Cardiac fibroblast (primary cell): ENCODE measurements around the gene TTC21A.
A peak's percentile ranks its signal among the peaks of the same experiment; 100 is the strongest.

ENCODE experiments used
- DNase-seq, 2 donors: peaks; one replicate each; pipeline versions ENCODE4 v3.0.0 to v3.0.0-alpha.2; 2010; ENCODE audit warnings: low read depth in 2 of 2
- H3K4me3 ChIP-seq, 2 donors: replicated peaks in 1 of 2; 1 replicate in 1 of 2; 2 replicates in 1 of 2; pipeline ENCODE4 v1.5.1; 2011; ENCODE audit warnings: low read depth in 2 of 2, low read length in 2 of 2, mild to moderate bottlenecking in 2 of 2, moderate library complexity in 1 of 2
- CTCF ChIP-seq: IDR thresholded peaks from one replicate; pipeline ENCODE4 v1.5.1; 2011; ENCODE audit warnings: low read depth, mild to moderate bottlenecking, low read length, inconsistent platforms

The TTC21A gene

GRCh38 chr3:39125841-39126500, 18.5 kb downstream of the TTC21A start:
- DNase-seq: peak; percentile 37 to 56
- no peak for TF ChIP-seq CTCF
- H3K4me3 ChIP-seq: no peak overlapping the region

GRCh38 chr3:39126532-39127071, 19.1 kb downstream of the TTC21A start:
- peak; percentile 67 for TF ChIP-seq CTCF
- no peak overlapping the region for H3K4me3 ChIP-seq
- peak; percentile 73 to 81 for DNase-seq

- DNase-seq: no peak
- no peak overlapping the region for H3K4me3 ChIP-seq
- TF ChIP-seq CTCF: no peak
Measured at GRCh38 chr3:39127269-39127907, 19.9 kb downstream of the TTC21A start.

GRCh38 chr3:39127908-39128304, 20.4 kb downstream of the TTC21A start:
- no peak overlapping the region for H3K4me3 ChIP-seq
- TF ChIP-seq CTCF: no peak

GRCh38 chr3:39128951-39129350, 21.5 kb downstream of the TTC21A start:
- TF ChIP-seq CTCF: no peak
- no peak for DNase-seq
- H3K4me3 ChIP-seq: no peak overlapping the region

More at GRCh38 chr3:39127908-39128304, 20.4 kb downstream of the TTC21A start:
- no peak for DNase-seq

- DNase-seq: no peak
- TF ChIP-seq CTCF: no peak
- no peak overlapping the region for H3K4me3 ChIP-seq
Measured at GRCh38 chr3:39130026-39130425, 22.5 kb downstream of the TTC21A start.
